HG03342 (cell line): ENCODE results near the gene APBB2.

Experiments used
- ATAC-seq: cut with Tn5 transposase; IDR thresholded peaks from one replicate; pipeline ENCODE4 v1.9.1; 2021; ENCODE audit warnings: mild to moderate bottlenecking, moderate library complexity; ENCODE audit not compliant: unreplicated experiment

APBB2 gene

DNA sequence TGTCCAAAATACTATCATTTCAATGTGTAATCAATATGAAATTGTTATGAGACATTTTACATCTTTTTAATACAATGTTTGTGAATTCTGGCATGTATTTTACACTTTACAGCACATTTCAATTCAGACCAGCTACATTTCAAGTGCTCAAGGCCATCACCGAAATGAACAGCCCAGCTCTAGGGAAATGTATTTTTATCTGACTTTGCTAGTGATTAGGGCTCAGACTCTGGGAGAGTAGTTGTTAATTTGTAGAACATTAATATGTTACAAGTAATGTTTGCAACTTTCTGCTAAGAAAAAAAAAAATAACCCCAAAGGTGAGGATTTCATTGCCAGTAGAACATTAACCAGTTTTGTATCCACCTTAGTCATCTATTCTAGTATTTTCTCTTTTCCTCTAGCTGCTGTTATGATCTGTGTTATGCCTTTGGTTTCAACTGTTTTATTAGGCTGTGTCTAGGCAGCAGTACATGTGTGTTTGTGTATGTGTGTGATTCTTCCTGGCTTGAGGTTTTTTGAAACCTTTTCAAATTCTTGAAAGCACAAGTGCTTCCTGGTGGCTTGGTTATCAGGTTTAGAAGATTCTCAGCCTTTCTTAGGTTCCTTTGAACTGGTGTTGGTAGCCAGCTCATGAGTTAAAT is 338.7 kb downstream of the APBB2 start:
- ATAC-seq, result peak; percentile 42

DNA sequence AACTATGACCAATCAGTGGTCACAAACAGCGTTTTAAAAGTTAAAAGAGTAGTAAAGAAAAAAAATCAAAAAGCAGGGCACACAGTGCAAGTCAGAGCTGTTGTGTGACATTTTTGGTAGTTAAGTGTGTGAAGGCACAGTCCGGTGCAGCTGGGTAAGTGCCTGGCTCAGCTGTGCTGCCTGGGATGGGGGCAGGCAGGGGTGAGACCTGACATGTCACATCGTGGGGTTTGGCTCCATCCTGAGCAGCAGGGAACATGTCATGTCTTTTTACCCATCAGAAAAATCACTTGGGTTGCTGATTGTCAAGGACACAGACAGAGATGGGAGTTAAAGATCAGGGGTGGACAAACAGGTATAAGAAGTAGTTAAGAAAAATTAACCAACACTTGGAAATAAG is 339.4 kb downstream of the APBB2 start:
- no peak for ATAC-seq

DNA sequence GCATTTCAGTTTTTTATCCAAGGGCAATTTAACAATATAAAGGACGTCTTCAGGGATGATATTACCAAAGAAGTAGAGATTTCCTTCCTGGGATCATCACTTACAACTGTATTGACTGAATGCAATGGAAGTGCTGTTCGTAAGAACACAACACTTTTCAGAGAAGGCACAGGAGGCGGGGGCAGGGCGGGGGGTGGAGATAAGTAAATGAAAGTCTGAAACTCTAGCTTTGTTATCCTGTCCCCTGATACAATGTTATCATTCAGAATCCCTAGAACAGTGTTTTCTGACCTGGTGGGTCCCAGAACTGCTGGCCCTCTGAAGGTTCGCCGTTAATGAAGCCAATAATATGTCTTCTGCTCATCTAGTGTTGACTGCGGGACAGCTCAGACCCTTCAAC is 340.0 kb downstream of the APBB2 start:
- ATAC-seq, result no peak

DNA sequence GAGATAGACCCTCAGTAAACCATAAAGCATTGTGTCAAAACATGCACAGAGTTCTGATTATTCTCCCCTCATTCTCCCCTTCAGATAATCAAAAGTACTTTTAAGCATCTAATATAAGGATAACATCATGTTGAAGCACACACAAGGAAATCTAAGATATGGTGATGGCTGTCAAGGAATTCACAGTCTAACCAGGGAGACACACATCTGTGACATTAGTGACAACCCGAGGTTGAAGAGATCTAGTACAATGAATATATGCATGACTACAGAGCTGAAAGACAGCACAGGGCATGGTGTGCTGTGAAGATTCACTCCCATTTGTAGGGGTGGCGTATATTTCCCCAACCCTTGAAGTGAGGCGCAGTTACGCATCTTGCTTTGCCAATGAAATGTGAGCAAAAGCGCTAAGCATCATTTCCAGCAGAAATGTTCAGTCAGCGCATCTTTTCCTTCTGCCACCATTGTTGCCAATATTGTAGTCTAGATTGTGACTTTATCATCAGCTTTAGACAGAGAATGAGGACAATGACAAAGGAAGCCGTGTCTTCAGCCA is 342.6 kb downstream of the APBB2 start:
- ATAC-seq, result no peak

DNA sequence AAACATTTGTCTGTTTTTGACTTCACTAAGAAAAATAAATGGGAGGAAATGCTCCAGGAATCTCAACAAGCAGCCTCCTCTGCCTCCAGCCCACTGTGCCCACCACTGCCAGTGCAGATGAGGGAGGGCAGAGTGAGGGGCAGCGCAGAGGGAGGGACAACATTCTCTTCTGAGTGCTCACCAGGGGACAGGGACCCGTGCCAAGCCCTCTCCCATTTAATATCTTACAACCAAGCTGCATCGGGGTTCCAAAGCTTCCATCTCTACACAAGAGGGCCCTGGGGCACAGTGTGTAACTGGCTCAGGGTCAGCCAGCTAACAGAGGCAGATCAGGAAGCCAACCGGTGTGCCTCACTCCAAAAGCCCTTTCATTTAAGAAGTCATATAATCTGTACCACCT is 344.2 kb downstream of the APBB2 start:
- no peak for ATAC-seq

DNA sequence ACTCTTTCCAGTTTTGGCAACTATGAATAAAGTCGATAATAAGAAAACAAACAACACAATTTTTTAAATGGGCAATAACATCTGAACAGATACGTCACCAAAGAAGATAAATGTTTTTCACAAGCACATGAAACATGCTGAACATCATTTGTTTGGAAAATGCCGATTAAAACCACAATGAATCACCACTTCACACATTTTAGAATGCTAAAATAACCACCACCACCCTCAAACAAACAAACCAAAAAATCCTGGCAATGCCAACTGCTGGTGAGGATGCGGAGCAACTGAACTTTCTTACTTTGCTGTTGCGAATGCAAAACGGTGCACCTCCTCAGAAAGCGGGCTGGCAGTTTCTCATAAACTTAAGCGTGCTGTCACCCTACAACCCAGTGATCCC is 348.6 kb downstream of the APBB2 start:
- no peak for ATAC-seq

DNA sequence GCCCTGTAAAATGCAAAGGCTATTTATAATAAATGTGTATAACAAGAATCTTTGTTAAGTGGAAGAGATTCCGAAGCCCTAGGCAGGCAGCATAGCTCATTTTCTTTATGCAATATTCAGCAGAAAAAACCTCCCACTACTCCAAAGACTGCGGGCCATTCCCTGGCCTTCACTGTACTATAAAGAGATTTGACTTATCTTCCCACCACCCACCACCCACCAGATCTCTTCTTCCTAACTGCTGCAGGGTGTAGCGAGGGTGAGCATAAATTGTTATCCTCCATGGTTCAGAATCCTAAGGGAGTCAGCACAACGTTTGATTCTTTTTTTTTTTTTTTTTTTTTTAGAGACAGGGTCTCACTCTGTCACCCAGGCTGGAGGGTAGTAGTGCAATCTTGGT is 349.8 kb downstream of the APBB2 start:
- ATAC-seq, result no peak

DNA sequence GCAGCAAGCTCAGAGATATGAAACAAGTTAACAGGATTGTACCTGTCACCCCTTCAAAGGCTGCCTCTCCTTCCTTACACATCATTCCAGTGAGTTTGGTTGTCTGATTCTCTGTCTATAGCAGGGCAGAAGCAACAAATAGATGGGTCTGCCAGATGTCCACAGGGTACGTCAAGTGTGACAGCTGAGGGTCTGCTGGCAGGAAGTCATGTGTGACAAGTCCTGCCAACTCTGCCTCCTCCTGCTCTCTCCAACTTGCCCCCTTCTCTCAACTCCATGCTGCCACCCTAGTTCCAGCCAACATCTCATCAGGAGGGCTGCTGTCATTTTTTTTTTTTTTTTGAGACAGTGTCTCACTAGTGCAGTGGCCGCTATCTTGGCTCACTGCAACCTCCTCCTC is 355.4 kb downstream of the APBB2 start:
- no peak for ATAC-seq

DNA sequence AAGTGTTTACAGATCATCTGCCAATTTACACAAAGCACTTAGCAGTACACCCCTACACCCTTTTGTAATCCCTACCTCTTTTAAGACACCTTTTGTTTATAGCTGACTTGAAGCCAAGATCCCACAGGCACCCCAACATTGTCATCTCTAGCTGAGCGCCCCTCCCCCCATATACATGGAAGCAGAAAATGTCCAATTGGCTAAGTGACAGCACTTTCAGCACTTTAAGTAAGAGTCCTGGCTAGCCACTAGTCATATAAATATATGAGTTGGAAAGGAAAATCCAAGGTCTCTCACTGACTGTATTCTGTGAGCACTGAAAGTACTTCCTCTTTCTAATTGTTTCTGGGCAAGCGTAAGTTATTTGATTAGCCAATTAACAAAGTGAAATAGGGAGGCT is 356.4 kb downstream of the APBB2 start:
- no peak for ATAC-seq

DNA sequence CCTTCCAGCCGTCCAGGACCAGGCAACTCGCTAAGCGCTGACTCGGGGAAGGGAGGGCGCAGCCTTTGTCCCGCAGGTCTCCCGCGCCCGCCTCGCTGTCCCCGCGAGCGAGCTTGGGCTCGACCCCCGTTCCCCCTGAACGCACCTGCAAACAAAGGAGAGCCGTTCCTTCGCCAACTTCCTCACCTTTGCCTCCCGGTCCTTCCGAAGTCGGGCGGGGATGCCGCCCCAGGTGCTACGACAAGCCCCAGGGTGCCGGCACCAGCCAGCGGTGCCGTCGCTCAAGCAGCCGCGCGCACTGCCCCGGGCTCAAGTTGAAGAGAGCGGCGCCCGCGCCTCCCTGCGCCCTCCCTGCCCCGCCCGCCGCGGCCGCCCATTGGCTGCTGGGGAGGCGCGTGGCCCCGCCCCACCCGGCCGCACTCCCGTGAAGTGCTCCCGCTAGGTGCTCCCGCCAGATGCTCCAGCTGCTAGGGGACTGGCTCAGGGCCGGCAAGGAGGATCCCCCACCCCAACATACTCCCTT is 357.4 kb downstream of the APBB2 start:
- peak; percentile 88 for ATAC-seq

DNA sequence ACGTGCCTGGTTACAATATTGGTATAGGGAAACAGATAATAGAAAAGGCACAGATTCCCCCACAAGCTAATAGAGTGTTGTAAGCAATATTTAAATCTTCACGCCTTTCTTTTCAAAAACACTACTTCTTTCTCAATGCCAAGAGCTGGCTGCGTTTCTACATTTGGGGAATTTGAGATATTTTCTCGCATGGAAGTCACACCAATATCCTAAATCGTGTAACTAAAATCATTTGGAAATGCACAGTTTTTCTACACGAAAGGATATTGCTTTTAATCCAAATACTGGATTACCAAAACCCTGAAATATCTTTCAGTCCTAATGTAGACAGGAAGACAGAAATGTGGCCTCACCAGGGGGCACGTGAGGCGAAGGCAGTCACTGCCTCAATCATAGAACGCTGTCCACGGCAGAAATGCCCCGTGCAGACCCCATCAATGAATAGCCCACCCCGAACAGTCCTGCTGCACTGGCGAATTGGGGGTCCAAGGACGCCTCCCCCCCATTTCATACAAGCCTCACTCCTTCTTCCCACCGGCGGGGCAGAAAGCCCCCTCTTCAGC is 358.0 kb downstream of the APBB2 start:
- ATAC-seq, result no peak

DNA sequence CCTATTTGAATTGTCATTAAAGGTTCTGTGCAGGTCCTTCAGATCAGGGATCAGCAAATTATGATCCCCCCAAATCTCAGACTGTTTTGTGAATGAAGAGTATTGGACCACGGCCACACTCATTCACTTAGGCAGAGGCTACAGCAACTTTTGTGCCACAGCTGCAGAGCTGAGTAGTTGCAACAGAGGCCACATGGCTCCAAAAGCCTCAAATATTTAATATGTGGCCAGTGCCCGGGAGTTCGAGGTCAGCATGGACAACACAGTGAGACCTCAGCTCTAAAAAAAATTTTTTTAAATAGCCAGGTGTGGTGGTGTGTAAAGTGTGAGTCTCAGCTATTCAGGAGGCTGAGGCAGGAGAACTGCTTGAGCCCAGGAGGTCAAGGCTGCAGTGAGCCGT is 363.8 kb downstream of the APBB2 start:
- no peak for ATAC-seq

DNA sequence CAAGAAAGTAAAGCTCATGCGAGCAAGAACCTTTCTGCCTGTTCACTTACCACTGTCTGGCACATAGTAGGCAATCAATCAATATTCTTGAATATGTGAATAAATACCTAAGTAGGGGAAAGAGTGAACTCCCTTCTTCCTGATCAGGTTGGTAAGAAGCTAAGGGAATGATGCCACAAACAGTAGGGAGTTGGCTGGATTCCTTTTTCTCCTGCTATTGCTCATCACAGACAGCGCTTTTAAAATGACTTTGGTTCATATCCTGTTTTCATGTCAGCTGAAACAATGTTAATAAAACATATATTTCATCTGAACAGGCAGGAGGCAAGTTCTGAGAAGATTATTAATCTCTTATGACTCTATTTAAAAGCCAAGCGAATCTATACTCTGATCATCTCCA is 365.4 kb downstream of the APBB2 start:
- ATAC-seq, result no peak

DNA sequence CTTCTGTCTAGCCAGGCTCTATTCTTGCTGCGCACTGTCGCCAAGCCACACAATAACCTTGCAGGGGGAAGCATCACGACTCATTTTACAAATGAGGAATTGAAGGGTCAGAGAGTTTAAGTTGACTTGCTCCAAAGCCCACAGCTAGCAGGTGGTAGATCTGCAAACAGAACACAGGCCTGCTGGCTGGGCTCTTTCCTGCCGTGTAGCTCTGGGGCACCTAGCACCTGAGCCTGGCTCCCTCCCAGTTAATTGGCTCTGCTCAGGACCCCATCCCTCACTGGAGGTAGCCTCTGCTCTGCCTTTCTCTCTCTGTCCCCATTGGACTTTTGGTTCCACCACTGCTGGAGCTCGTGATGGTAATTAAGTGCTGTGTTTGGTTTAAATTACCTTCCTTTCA is 366.1 kb downstream of the APBB2 start:
- no peak for ATAC-seq

DNA sequence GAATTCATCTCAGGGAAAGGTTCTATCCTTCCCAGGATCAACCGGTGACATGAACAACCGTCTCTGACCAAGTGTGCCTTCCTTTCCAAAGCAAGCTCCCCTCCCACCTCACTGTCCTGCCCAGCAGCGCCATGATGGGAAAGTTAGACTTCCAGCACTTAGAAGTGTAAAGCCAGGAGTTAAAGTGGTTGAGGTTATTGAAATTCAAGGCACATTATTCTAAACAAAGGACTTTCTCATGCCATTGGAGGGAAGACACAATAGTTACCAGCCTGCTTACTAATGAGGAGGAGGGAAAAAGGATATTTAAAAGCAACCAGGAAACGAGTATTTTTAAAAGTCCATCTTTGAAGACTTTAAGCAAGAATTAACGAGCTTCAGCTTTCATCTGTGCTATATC is 367.8 kb downstream of the APBB2 start:
- ATAC-seq, result no peak

DNA sequence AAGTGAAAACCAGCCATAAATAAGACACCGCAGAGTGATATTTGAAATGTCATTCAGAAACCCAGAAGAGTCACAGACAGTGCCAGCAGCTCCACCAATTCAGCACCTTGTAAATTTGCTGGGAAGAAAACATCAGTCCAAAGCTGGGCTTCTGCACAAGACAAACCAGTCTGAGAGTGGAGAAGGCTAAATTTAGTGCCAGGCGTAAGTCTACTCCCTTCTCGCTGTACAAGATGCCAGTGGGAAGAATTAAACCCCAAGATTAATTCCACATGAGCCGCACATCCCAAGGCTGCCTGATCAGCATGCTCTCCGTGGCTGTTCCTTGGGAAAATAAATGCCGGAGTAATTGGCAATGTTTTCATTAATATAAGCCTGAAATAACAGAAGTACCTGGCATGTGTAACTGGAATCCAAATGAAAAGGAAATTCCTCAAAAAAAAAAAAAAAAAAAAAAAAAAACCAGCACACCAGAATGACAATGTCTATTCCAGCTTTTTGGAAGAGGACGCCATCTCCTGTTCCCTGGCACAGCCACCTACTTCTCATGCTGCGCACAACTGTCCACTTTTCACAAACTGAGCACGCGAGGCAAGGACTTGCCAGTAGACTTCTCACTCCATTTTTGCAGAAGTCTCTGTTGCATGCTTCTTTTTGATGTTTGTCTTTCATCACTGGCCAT is 369.0 kb downstream of the APBB2 start:
- ATAC-seq, result no peak

DNA sequence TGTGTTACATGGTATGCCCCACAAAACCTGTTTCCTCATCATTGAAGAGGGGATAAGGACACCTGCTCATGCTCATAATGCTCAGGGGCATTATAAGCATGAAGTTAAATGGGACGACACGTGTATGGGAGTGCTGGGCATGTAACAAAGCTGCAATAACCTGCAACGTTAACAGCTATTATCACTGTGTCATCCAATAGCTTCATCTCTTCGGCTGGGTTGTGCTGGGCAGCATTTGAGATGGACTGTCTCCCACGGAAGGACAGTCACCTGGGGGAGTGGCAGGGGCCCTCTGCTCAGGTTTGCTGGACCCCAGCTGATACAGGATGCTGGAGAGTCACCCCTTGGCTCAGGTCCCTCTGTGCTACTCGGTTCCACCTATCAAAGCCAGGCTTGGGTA is 370.1 kb downstream of the APBB2 start:
- ATAC-seq, result no peak

DNA sequence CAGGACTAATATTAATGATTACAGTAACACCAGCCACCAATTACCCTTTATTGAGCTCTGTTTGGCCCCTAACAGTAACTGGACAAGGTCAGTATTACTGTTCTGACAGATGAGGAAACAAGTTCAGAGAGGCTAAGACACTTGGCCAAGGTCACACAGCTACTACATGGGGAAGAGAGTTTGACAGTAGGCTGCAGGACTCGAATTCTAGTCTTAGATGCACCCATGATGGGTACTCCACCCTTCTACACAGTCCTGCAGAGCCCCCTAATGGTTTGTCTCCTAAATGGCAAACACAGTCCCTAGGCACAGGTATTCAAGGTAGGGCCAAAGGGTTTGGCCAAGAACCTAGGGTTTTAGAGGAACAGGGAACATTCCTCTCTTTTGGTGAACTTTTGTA is 370.6 kb downstream of the APBB2 start:
- no peak for ATAC-seq

DNA sequence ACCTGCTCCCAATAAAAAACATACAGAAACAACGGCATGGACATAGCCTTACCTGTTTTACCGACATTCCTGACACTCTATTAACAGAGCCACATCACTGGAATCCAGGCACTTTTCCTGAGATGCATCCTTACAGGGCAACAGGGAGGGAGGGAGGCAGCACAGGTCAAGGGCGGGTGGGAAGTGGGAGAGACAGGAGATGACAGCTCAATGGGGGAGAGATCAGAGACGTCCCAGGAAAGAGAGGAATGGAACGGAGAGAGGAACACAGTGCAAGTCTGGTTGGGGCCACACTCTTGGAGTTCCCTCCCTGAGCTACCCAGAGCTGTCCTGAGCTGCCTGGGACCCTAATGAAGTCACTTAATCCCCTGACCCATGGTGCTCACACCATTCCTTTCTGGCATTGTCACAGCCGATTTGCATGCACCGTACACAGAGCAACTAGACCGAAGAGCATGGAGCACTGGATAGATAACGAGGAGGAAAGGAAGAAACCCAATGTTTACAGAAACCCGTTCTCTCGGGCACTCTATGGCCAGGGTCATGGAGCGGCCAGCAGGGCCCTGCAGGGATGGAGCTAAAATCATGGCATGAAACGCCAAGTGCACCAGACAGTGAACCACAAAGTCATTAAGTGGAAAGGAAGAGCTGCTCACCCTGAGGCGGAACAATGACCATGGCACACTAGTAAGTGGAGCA is 371.5 kb downstream of the APBB2 start:
- no peak for ATAC-seq

DNA sequence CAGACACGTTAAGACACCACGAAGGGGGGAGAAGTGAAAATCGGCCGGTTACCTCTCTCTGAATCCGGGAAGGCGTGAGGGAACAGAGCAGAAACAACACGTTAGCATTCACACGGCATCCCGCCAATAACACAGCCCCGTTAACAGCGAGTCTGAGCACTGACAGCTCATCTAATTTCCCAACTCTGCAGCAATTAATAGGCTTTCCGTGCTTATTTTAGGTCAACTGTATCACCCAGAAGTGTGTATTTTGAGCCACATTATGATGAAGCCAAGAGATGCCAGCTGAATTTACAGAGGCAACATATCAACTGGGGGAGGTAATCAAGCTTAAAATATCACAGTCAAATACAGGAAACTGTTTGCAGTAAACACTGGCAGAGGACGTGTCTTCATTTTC is 372.0 kb downstream of the APBB2 start:
- no peak for ATAC-seq

DNA sequence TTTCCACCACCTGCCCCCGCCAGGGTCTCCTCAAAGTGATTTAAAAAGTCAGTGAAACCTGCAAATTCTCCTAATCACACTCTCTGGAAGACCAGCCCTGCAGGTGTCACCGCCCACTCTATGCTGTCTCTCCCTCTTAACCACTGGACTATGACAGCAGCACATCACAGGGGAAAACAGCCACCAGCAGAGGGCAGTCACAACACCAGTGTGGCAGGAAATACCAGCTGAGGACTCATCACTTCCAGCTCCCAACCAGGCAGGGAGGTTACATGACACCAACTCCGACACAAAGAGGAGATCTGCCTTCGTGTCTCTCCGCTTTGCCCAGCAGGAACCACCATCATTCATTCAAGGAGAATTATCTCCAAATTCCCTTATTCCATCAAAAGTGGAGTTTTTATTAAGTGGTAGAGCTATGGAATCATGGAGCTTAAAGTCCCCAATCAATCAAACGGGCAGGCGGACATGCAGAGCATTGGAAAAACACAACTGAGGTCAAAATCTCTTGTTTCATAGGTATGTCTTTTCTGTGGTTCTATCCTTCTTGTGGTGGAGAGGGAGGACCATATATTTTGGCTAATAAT is 373.3 kb downstream of the APBB2 start:
- peak; percentile 62 for ATAC-seq
